Endothelial cell of umbilical vein (primary cell): Measurements from ENCODE around the gene TBC1D25. TPM values are rescaled to one million over a fixed set of nuclear protein-coding genes. Genes with fewer than 3 reads are reported as not detected.

Experiments
- BruUV-seq: library from RNA; stranded (reverse); fragments of 400-500 nt; replicated peaks from 2 replicates; lab custom pipeline; 2021; lab: Mats Ljungman, UMichigan
- CTCF ChIA-PET: fragments of 300-600, 350-600 bp; sonication (Branson Sonifier 250); formaldehyde crosslinking; loops from one replicate; lab custom pipeline; 2021; ENCODE audit warnings: antibody characterized with exemption, inconsistent platforms; lab: Charles Lee
- POLR2A ChIA-PET: fragments of 300-600, 350-600 bp; sonication (Branson Sonifier 250); formaldehyde crosslinking; loops from one replicate; lab custom pipeline; 2021; ENCODE audit warnings: antibody characterized with exemption, inconsistent platforms; lab: Charles Lee
- DNase-seq: peaks from one replicate; pipeline ENCODE4 v3.0.0-alpha.2; 2011; ENCODE audit warnings: low read depth, low spot score
- FAIRE-seq: peaks from 2 replicates; lab custom pipeline; 2011; peaks lifted over from hg19 to GRCh38; lab: Jason Lieb, UNC
- H2AFZ ChIP-seq: 2 replicates; pipeline ENCODE4 v1.6.0; 2012; ENCODE audit warnings: low read depth, low read length, control low read depth, inconsistent platforms
- H3K27ac ChIP-seq: 2 replicates; pipeline ENCODE4 v1.5.1; 2011; ENCODE audit warnings: low read depth, mild to moderate bottlenecking, control low read depth, low read length, moderate library complexity; ENCODE audit not compliant: insufficient read depth
- H3K27me3 ChIP-seq, 2 experiments: 2 replicates each; pipeline versions ENCODE4 v1.6.0 to v1.6.1; 2011; ENCODE audit warnings: low read length in 2 of 2, mixed read lengths in 1 of 2; ENCODE audit not compliant: control insufficient read depth in 2 of 2, insufficient read depth in 2 of 2
- H3K36me3 ChIP-seq, 2 experiments: 2 replicates in 1 of 2; 3 replicates in 1 of 2; pipeline ENCODE4 v1.5.1; 2011; ENCODE audit warnings: low read length in 2 of 2, mild to moderate bottlenecking in 1 of 2, moderate library complexity in 1 of 2; ENCODE audit not compliant: control insufficient read depth in 2 of 2, insufficient read depth in 2 of 2; ENCODE audit errors: extremely low read depth in 1 of 2
- H3K4me1 ChIP-seq: 3 replicates; pipeline ENCODE4 v1.5.1; 2011; ENCODE audit warnings: mild to moderate bottlenecking, low read length; ENCODE audit not compliant: control insufficient read depth, insufficient read depth; ENCODE audit errors: extremely low read depth
- H3K4me2 ChIP-seq: 2 replicates; pipeline ENCODE4 v1.6.1; 2011; ENCODE audit warnings: low read length, control low read depth, mixed read lengths; ENCODE audit not compliant: insufficient read depth
- H3K4me3 ChIP-seq, 3 experiments: fragments of 200-600 bp in 1 of 3; sonication (generic), shearing (Covaris generic) in 1 of 3; replicated peaks in 1 of 3; 2 replicates each; pipeline ENCODE4 v1.5.1; 2011 to 2016; ENCODE audit warnings: control low read depth in 3 of 3, low read length in 3 of 3, mild to moderate bottlenecking in 2 of 3, inconsistent platforms in 1 of 3, low read depth in 1 of 3, moderate library complexity in 1 of 3; ENCODE audit not compliant: insufficient read depth in 1 of 3
- H3K79me2 ChIP-seq: 2 replicates; pipeline ENCODE4 v1.6.0; 2012; ENCODE audit warnings: low read length, inconsistent platforms; ENCODE audit not compliant: control insufficient read depth, insufficient read depth
- H3K9ac ChIP-seq: replicated peaks from 2 replicates; pipeline ENCODE3; 2011; ENCODE audit warnings: low read length, control low read depth; ENCODE audit not compliant: insufficient read depth; ENCODE audit errors: extremely low read depth
- H3K9me1 ChIP-seq: replicated peaks from 3 replicates; pipeline ENCODE4 v1.6.0; 2011; ENCODE audit warnings: mild to moderate bottlenecking, low read length; ENCODE audit not compliant: control insufficient read depth, insufficient read depth; ENCODE audit errors: extremely low read depth
- H3K9me3 ChIP-seq: replicated peaks from 2 replicates; pipeline ENCODE4 v1.5.1; 2012; ENCODE audit warnings: low read length, inconsistent platforms; ENCODE audit not compliant: control insufficient read depth, insufficient read depth
- H4K20me1 ChIP-seq: replicated peaks from 2 replicates; pipeline ENCODE3; 2011; ENCODE audit warnings: mild to moderate bottlenecking, low read length; ENCODE audit not compliant: control insufficient read depth, insufficient read depth; ENCODE audit errors: extremely low read depth
- FOS ChIP-seq: IDR thresholded peaks from 2 replicates; pipeline ENCODE4 v1.6.1; 2011; ENCODE audit warnings: mild to moderate bottlenecking, low read length, moderate library complexity, borderline replicate concordance; ENCODE audit not compliant: insufficient read depth
- GATA2 ChIP-seq: IDR thresholded peaks from 2 replicates; pipeline ENCODE4 v1.7.0; 2011; ENCODE audit warnings: low read depth, mild to moderate bottlenecking, moderate library complexity, mixed read lengths, low read length; ENCODE audit not compliant: insufficient read length, insufficient read depth
- JUN ChIP-seq: IDR thresholded peaks from 2 replicates; pipeline ENCODE4 v1.6.1; 2011; ENCODE audit warnings: borderline replicate concordance, low read depth; ENCODE audit not compliant: insufficient read length, insufficient read depth
- MYC ChIP-seq: IDR thresholded peaks from one replicate; pipeline ENCODE4 v1.6.1; 2011; ENCODE audit warnings: mild to moderate bottlenecking, low read depth, low read length
- POLR2A ChIP-seq: IDR thresholded peaks from 2 replicates; pipeline ENCODE4 v1.6.1; 2012; ENCODE audit warnings: low read depth, mild to moderate bottlenecking, control low read depth, low read length
- POLR2AphosphoS5 ChIP-seq: IDR thresholded peaks from 2 replicates; pipeline ENCODE4 v1.6.1; 2012; ENCODE audit warnings: low read depth, mild to moderate bottlenecking, control low read depth, low read length, moderate library complexity; ENCODE audit not compliant: insufficient read depth
- dilution Hi-C: fragments of 300-500 bp; cut with MboI; formaldehyde crosslinking; loops from one replicate; pipeline ENCODE4 v1.15.0; 2019; ENCODE audit warnings: low sequenced_read_pairs; ENCODE audit not compliant: extremely low pct_ligation_motif_present
- intact Hi-C: fragments of 100-400 bp; cut with micrococcal nuclease; formaldehyde crosslinking; loops from one replicate; pipeline ENCODE4 v1.10.0; 2022
- polyA plus RNA-seq, 4 experiments: library from polyadenylated mRNA; depleted of rRNA in 3 of 4; stranded (reverse) in 3 of 4; unstranded in 1 of 4; fragments of >200 nt; gene quantifications; 2 replicates each; pipeline versions ENCODE4 v1.2.1 to v1.2.3, GENCODE V29; 2011 to 2012; ENCODE audit warnings: missing spikeins in 1 of 4
- total RNA-seq: library from RNA; stranded (reverse); gene quantifications from 2 replicates; pipeline ENCODE4 v1.2.3, GENCODE V29; 2021
- TF ChIP-seq, protein P1 (sequence below), 2 donors: IDR thresholded peaks; 1 replicate in 1 of 2; 2 replicates in 1 of 2; pipeline ENCODE4 v1.5.1; 2011; ENCODE audit warnings: low read length in 2 of 2, mild to moderate bottlenecking in 2 of 2, moderate library complexity in 2 of 2, control low read depth in 1 of 2, inconsistent platforms in 1 of 2, low read depth in 1 of 2; ENCODE audit not compliant: insufficient read depth in 1 of 2; ENCODE audit errors: extremely low read depth in 1 of 2

TBC1D25 gene
- total and polyA plus RNA-seq, 2 donors (not counting 3 experiments of a cell fraction or from before 2014, with no cell fraction given), result 16.0 to 16.3 TPM

DNA sequence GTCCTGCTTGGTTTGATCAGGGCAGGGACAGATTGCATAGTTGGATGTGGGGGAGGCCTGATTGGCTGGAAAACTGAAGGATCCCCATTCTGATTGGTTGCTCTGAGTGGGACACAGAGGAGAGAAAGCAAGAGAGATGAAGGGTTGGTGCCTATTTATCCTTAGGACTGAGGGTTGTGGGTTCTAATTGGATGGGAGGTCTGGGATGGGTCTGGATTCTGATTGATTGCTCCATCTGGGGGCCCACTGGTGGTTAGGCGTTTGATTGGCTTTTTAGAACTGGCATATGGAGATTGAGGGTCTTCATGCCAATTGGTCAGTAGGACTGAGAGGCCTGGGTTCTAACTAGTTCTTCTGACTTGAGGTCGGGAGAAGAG is 18.6 kb upstream of the TBC1D25 start:
- ChIA-PET POLR2A (no interaction called here), CTCF (no interaction called here)
- H3K4me2 ChIP-seq, result peak overlapping the region; percentile 69
- intact Hi-C loops (loop anchor here (5.0 kb wide), 2 partner anchors 44 to 71 kb away; partner anchors contain the start of gene FTSJ1), dilution Hi-C loops (no loop called here)
- no peak overlapping the region for H3K9ac ChIP-seq
- peak overlapping the region in 2 of 3 experiments; percentile 65 to 66 for H3K4me3 ChIP-seq
- no peaks in the 10 kb centered on the region for H3K9me1 ChIP-seq
- peak overlapping the region; percentile 74 for H2AFZ ChIP-seq
- peak; percentile 35 for FAIRE-seq
- no peaks in the 10 kb centered on the region for H3K27me3 ChIP-seq
- H3K27ac ChIP-seq, result no peak overlapping the region
- no peaks in the 10 kb centered on the region for H4K20me1 ChIP-seq
- H3K79me2 ChIP-seq, result peaks cover 13% of the 10 kb centered on the region
- BruUV-seq, result no TSS peak
- no peaks in the 10 kb centered on the region for H3K9me3 ChIP-seq
- DNase-seq, result no peak
- H3K4me1 ChIP-seq, result peaks cover 2% of the 10 kb centered on the region
- H3K36me3 ChIP-seq, result no peaks in the 10 kb centered on the region
- TF ChIP-seq FOS (no peak), POLR2AphosphoS5 (no peak), POLR2A (no peak), JUN (no peak), GATA2 (no peak), MYC (no peak)
- TF ChIP-seq, protein P1, sequence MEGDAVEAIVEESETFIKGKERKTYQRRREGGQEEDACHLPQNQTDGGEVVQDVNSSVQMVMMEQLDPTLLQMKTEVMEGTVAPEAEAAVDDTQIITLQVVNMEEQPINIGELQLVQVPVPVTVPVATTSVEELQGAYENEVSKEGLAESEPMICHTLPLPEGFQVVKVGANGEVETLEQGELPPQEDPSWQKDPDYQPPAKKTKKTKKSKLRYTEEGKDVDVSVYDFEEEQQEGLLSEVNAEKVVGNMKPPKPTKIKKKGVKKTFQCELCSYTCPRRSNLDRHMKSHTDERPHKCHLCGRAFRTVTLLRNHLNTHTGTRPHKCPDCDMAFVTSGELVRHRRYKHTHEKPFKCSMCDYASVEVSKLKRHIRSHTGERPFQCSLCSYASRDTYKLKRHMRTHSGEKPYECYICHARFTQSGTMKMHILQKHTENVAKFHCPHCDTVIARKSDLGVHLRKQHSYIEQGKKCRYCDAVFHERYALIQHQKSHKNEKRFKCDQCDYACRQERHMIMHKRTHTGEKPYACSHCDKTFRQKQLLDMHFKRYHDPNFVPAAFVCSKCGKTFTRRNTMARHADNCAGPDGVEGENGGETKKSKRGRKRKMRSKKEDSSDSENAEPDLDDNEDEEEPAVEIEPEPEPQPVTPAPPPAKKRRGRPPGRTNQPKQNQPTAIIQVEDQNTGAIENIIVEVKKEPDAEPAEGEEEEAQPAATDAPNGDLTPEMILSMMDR (IDR thresholded peaks at IDR 0.05; ENCODE audit: extremely low read depth in 1 of 2, insufficient read depth in 1 of 2, low read depth in 1 of 2, low read length in 2 of 2), result no peak
